Dermis blood vessel endothelial cell (primary cell): ENCODE results near the gene INSIG1. TPM values are rescaled to one million over a fixed set of nuclear protein-coding genes. Genes with fewer than 3 reads are reported as not detected.
A peak's percentile ranks its signal among the peaks of the same experiment; 100 is the strongest.

Source experiments
- DNase-seq: peaks from one replicate; pipeline ENCODE4 v3.0.0; 2010
- total RNA-seq: library from RNA; depleted of rRNA; stranded (reverse); fragments of >200 nt; gene quantifications from 2 replicates; pipeline ENCODE4 v1.2.3, GENCODE V29; 2014

Gene INSIG1
- total RNA-seq, 1 donor from 2014 or later = 93.9 TPM

DNA sequence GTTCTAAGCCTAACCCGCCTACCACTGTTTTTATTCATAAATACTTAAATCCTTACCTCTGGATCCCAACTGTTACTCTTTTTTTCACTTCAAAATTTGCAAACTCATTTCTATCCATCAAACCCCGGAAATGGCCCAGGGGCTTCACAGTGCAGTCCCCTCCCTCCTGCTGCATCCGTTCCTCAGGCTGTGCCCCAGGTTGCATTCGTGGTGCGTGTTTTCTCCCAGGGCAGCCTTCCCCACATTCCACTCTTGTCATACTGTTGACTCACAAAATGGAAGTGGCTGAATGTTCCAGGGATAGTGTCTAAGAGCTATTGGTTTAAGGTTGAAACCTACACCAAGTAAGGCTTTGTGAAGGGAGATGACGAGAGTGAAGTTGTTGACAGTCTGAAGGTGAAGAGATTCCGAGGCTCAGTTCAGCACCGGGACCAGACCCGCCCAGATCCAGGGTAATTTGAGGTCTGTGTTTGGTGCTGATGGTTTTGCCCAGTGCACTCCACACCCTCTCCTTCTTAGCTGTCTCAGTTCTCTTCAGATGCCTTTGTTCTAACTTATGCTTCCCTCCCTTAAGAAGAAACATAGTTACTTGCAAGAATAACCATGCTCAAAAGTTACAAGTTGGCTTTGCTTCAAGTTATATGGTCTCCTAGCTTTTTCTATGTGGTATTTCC is 7.7 kb downstream of the INSIG1 start:
- DNase-seq = no peak

GRCh38 chr7:155306673-155307470 is 9.2 kb downstream of the INSIG1 start:
- no peak for DNase-seq

GRCh38 chr7:155308330-155309020 is 10.8 kb downstream of the INSIG1 start:
- DNase-seq = no peak

GRCh38 chr7:155309021-155309338 is 11.3 kb downstream of the INSIG1 start:
- DNase-seq = no peak

DNA sequence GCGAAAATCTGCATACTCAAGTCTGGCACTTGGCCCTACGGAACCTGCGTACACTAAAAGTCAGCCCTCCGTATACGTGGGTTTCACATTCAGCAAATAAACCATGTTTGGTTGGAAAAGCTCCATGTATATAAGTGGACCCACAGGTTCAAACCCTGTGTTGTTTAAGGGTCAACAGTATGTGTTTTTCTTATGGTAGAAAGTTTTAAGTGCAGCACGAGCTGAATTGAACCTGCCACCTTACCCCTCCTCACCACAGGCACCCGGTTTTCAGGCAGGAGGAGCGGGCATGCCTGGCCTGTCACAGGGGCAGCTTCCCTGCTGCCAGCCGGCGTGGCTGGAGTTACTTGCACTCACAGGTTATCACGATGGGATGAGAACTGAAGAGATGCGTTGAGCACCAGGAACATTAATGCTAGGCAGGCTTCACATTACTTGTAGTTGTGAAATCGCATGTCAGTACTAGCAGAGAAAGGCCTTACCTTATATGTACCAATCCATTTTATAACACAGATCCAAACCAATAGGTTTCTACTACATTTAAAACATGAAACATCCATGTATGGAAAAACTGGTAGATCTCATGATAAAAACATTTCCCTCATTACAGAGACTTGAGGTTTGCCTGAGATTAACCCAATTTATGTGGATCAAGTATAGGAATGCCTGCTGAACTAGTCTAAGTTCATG is 12.9 kb downstream of the INSIG1 start:
- no peak for DNase-seq

DNA sequence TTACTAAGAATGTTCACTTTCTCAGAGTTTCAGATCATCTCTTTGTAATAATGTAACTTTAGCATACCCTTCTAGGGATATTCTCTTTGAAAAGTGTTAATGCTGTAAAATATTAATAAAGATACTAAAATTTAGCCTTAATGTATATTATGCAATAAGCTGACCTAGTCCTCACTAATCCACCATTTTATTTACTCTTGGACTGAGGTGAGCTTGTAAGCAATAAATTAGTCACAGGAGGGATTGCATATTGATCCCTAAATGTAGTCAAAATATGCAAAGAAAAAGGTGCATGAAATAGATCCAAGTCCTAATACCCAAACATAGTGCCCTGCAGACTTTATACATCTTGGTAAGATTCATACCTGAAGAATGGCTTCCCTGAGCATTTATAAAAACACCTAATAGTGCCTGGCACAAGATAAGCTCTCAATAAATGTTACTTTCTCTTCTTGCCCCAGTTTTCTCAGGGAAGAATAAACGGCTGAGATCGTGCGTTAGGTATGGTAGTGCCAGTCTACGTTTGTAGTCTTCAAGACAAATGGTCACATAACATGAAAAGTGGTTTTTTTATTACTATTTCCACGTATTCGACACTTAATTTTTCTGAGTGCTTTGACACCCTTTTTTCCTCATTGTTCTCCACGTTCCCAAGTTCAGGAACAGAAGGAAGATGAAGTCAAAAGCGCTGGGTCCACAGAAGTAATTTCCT is 14.3 kb downstream of the INSIG1 start:
- DNase-seq = no peak

DNA sequence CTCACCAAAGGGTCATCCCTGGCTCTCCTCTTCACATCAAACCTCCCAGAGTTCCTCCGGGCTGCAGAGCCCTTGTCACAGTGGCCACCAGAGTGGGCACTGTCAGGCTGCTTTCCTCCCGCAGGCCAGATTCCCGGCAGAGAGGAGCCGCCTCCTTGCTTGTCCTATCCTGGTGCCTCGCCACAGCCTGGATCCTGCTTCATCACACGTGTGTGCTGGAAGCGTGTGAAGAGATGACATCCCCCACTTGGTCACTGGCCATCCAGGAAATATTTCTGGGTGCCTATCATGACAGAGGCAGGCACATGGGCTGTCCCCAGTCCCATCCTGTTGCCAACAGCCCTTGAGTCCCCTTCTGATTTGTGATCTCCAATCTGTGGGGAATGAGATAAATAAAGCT is 15.0 kb downstream of the INSIG1 start:
- DNase-seq = no peak

- DNase-seq = no peak
These were observed 15.4 kb downstream of the INSIG1 start for GRCh38 chr7:155313096-155313495.

GRCh38 chr7:155315977-155316376 is 18.3 kb downstream of the INSIG1 start:
- no peak for DNase-seq

DNA sequence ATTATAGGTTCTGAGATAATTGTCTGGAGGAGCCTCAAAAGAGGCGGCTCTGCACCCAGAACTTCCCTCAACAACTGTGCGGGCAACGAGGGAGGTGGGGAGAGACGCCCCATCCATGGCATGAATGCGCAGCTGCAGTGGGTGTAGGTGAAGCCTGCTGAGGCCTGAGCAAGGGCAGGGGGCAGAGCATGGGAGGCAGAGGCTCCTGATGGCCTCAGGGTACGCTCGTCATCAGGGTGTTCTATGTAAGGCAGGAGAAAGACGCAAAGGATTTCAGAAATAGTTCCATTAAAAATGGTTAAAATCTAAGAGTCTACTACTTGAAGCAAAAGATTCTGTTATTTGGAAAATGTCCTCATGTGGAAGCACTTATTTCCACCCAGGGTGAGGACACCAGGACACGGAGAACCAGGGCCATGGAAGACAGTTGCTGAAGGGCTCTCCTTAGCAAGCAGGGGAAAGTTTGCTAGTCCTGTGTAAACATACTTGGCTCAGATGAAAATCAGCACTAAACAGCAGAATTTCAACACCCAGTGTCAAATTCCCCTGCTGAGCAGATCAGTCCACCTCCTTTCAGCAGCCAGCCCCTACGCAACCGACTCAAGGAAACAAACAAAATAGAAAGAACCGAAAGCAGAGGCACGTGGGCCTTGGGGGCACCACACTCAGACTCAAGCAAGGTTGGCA is 18.9 kb downstream of the INSIG1 start:
- no peak for DNase-seq

GRCh38 chr7:155317114-155317434 is 19.4 kb downstream of the INSIG1 start:
- DNase-seq = no peak

DNA sequence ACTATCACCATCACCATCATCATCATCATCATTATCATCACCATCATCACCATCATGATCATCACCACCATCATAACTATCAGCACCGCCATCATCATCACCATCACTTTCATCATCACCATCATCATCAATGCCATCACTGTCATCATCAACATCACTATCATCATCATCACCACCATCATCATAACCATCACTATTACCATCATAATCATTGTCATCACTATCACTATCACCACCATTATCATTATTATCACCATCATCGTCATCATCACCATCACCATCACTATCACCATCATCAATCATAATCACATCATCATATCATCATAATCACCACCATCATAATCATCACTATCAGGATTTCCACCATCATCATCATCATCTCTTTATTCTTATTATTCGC is 20.6 kb downstream of the INSIG1 start:
- DNase-seq = no peak

DNA sequence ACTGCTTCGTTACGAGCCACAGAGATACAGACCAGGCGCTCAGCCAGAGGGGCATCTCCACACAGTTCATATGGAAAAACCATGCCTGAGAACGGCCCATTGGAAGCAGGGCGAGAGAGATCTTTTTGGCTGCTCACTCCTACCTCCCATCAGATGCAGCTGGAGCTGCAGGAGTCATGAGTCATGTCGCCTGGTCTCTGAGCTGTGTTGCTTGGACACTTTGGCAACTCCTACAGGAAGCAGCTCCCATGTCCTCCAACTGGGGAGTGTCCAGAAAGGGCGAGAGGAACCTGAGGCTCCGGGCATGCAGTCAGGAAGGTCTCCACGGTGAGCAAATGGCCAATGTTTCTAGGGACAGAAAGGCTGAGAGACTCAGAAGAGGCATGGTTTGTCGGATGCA is 24.9 kb downstream of the INSIG1 start:
- peak; percentile 5 for DNase-seq

GRCh38 chr7:155323001-155323638 is 25.4 kb downstream of the INSIG1 start:
- DNase-seq = no peak

- DNase-seq = no peak
These were observed 26.6 kb downstream of the INSIG1 start for GRCh38 chr7:155324012-155324917.

DNA sequence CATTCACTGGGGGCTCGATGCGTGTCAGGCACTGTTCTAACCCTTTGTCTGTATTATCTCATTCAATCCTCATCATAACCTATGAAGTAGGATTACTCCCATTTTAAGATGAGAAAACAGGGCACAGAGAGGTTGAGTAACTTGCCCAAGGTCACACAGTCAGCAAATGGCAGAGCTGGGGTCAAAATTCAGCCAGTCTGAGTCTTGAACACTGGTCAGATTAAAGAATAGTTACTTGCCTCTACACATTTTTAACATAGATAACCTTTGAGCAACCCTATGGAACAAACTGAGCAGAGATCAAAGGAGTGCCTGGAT is 27.2 kb downstream of the INSIG1 start:
- no peak for DNase-seq

GRCh38 chr7:155326385-155326784 is 28.7 kb downstream of the INSIG1 start:
- DNase-seq = no peak

DNA sequence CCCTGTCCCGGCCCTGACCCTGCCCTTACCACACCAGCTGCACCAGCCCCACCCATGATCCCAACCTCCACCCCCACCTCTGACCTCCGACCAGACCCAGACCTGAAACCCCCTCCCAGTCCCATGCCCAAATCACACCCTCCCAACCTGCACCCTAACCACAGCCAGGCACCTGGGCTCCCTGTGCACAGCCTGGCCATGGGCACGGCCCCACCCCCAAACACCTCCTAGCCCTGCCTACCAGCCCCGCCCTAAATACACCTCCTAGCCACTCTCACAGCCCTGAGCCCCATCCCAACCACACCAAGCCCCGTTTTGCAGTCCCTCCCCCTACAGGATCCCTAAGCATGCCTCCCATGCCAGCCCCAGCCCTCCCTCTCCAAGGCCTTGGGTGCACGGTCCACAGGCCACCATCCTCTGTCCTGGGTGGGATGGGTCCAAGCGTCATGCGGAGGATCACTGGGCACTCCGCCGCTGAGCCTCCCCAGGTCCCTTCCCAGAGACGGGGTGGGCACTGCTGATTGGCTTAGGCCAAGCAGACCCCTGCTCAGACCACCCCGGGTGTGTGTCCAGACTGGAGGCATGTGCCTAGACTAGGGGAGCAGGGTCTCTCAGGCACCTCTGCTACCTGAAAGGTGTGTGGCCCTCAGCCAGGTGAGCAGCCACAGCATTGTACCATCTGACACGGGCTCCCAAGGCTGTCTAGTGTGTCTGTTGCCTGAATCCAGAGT is 30.1 kb downstream of the INSIG1 start:
- no peak for DNase-seq

GRCh38 chr7:155329225-155329624 is 31.5 kb downstream of the INSIG1 start:
- DNase-seq = no peak

GRCh38 chr7:155331396-155331795 is 33.7 kb downstream of the INSIG1 start:
- no peak for DNase-seq
